HG02970 (cell line): ENCODE results near the gene BMP2K.

Experiments used
- ATAC-seq: cut with Tn5 transposase; IDR thresholded peaks from one replicate; pipeline ENCODE4 v1.9.1; 2021; ENCODE audit warnings: mild to moderate bottlenecking, moderate library complexity, moderate number of reproducible peaks; ENCODE audit not compliant: unreplicated experiment, low FRiP score

The BMP2K gene

GRCh38 chr4:78922207-78922606, 146.1 kb downstream of the BMP2K start:
- ATAC-seq, result no peak

- ATAC-seq, result no peak
Observed at GRCh38 chr4:78923464-78924312, 147.5 kb downstream of the BMP2K start.

- no peak for ATAC-seq
Observed at GRCh38 chr4:78926826-78927225, 150.7 kb downstream of the BMP2K start.

GRCh38 chr4:78928835-78929234, 152.7 kb downstream of the BMP2K start:
- ATAC-seq, result no peak

- no peak for ATAC-seq
Observed at GRCh38 chr4:78930016-78930629, 154.0 kb downstream of the BMP2K start.

- no peak for ATAC-seq
Observed at GRCh38 chr4:78936989-78937388, 160.8 kb downstream of the BMP2K start.

GRCh38 chr4:78937837-78938236, 161.7 kb downstream of the BMP2K start:
- no peak for ATAC-seq

GRCh38 chr4:78938474-78938867, 162.3 kb downstream of the BMP2K start:
- no peak for ATAC-seq

- peak; percentile 99 for ATAC-seq
Observed at GRCh38 chr4:78938868-78939666, 162.9 kb downstream of the BMP2K start, which contains the start of gene PAQR3. Gene PAQR3 (minus strand): TSS chr4:78939438. CDS start chr4:78939224, 214 bp downstream.

- peak; percentile 6 for ATAC-seq
Observed at GRCh38 chr4:78939667-78940008, 163.5 kb downstream of the BMP2K start.

GRCh38 chr4:78940752-78941151, 164.6 kb downstream of the BMP2K start:
- no peak for ATAC-seq

GRCh38 chr4:78944381-78944780, 168.2 kb downstream of the BMP2K start:
- ATAC-seq, result no peak

- ATAC-seq, result no peak
Observed at GRCh38 chr4:78945651-78946179, 169.6 kb downstream of the BMP2K start.

GRCh38 chr4:78949735-78950134, 173.6 kb downstream of the BMP2K start:
- ATAC-seq, result no peak

- ATAC-seq, result peak; percentile 77
Observed at GRCh38 chr4:78951862-78952472, 175.8 kb downstream of the BMP2K start.

GRCh38 chr4:78953231-78953630, 177.1 kb downstream of the BMP2K start:
- no peak for ATAC-seq

GRCh38 chr4:78953769-78954666, 177.9 kb downstream of the BMP2K start:
- ATAC-seq, result no peak

- no peak for ATAC-seq
Observed at GRCh38 chr4:78956975-78957374, 180.8 kb downstream of the BMP2K start.

GRCh38 chr4:78960926-78961325, 184.8 kb downstream of the BMP2K start:
- no peak for ATAC-seq
